Fibroblast of mammary gland (primary cell): ENCODE results near the gene CCDC38.

Source experiments
- DNase-seq: peaks from one replicate; pipeline ENCODE4 v3.0.0-alpha.2; 2010; ENCODE audit warnings: low read depth
- H3K4me3 ChIP-seq: 2 replicates; pipeline ENCODE4 v1.5.1; 2011; ENCODE audit warnings: low read depth, mild to moderate bottlenecking, low read length, moderate library complexity; ENCODE audit not compliant: control insufficient read depth
- CTCF ChIP-seq: conservative IDR thresholded peaks from 2 replicates; pipeline ENCODE4 v1.5.1; 2011; ENCODE audit warnings: low read depth, low read length, inconsistent platforms; ENCODE audit not compliant: control insufficient read depth, insufficient read depth

CCDC38 gene

DNA sequence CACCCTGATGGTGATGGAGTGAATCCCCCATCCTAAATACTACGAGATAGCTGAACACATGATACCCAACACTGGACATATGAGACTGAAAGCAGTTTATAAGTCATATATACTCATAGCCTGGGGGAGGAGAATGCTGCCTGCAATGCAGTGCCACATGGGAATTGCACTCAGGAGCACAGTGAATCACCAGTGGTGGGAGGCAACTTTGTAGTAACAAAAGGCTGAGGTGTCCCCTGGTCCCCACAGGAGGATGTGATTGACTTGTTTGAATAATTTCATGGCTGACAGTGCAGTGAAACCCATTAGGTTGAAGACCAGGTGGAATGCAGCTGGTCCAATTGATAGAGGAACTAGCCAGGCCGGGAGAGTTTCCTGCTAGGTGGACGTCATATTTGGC lies 20.2 kb downstream of the CCDC38 start:
- H3K4me3 ChIP-seq: no peak overlapping the region
- peak; percentile 83 for DNase-seq
- no peak for TF ChIP-seq CTCF

- no peak for TF ChIP-seq CTCF
- DNase-seq: no peak
- H3K4me3 ChIP-seq: no peak overlapping the region
These were observed 23.3 kb downstream of the CCDC38 start for GRCh38 chr12:95919110-95919509.

DNA sequence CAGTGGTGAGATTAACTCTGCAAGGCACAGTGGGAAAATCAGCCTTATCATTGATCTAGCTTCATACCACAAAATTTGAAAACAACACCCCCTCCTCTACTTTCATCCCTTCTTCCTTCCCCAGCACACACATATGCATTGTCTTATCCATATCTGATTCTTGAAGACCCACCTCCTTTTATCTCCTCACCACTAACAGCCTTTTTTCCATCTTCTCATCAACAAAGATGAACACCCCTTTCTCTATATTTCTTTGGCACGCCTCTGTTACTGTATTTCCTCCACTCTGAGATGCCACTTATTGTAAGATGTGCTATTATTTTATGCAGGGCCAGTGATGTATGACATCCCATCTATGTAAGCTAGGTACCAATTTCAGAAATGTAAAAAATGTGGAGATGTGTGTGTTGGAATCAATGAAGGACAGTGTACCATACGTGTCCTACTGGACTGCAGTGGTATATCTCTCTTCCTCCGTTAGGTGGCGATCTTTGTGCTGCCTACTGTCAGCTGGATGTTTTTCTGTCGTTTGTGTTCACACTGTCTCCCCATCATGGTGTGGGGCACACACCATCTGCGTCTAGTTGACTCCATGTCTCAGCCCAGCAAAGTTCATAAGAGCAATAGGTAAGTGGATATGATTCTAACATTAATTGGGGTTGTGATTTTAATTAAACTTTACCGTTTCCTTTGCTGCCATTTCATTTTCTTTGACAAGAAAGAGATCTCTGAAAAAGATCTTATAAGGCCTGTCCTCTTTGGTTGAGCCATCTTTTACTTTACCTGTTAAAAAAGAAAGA lies 24.0 kb downstream of the CCDC38 start:
- DNase-seq: peak; percentile 56
- TF ChIP-seq CTCF: peak; percentile 94

DNA sequence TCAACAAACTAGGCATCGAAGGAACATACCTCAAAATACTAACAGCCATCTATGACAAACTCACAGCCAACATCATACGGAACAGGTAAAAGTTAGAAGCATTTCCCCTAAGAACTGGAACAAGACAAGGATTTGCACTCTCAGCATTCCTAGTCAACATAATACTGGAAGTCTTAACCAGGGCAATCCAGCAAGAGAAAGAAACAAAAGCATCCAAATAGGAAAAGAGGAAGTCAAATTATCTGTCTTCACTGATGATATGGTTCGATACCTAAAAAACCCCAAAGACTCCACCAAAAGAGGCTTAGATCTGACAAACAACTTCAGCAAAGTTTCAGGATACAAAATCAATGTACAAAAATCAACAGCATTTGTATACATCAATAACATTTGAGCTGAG lies 32.5 kb downstream of the CCDC38 start:
- no peak for TF ChIP-seq CTCF
- H3K4me3 ChIP-seq: no peak overlapping the region
- no peak for DNase-seq

More for the DNA sequence above, 24.0 kb downstream of the CCDC38 start:
- H3K4me3 ChIP-seq: no peak overlapping the region

DNA sequence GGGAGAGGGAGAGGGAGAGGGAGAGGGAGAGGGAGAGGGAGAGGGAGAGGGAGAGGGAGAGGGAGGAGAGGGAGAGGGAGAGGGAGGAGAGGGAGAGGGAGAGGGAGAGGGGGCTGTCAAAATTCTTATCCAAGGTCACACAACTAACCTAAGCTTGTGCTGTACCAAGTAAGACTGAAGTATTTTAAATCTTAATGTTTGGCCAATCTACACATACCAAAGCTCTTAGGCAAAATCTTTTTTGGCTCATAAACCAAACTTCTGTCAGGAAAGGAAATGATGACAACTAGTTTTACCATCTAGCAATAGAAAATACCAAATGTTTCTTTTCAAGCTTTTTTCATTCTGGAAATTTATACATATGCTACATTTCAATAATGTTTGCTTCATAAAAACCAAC lies 33.8 kb downstream of the CCDC38 start:
- DNase-seq: peak; percentile 36
- no peak for TF ChIP-seq CTCF

DNA sequence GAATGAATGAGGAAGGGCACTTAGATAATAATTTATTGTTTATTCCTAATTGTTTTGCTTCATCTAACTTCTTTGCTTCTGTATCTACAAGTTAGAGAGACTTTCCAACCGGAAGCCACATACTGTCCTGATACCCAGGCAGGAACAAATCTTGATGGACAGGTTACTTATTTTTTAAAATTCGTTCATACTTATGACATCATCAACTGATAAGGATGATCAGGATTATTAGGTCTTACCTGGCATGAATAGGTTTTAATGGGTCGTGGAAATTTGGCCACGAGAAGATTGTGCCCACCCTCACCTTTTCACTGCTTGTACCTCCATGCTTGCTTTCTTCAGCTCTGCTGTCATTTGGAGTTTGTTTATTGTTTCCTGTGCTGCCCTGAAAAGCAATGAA lies 44.3 kb downstream of the CCDC38 start:
- no peak for DNase-seq
- no peak overlapping the region for H3K4me3 ChIP-seq
- no peak for TF ChIP-seq CTCF

More for the DNA sequence above, 33.8 kb downstream of the CCDC38 start:
- H3K4me3 ChIP-seq: no peak overlapping the region
